DOHH2 (cell line): Measurements from ENCODE around the gene WDFY3.

Experiments
- EZH2phosphoT487 ChIP-seq: fragments of 200-600 bp; sonication (generic); IDR thresholded peaks from 2 replicates; pipeline ENCODE4 v1.6.1; 2017; ENCODE audit warnings: borderline replicate concordance, mild to moderate bottlenecking, antibody characterized with exemption, low read length, moderate library complexity, mixed read lengths
- TF ChIP-seq, protein P1 (sequence below): fragments of 200-600 bp; sonication (generic); IDR thresholded peaks from one replicate; pipeline ENCODE4 v1.5.1; 2014; ENCODE audit warnings: antibody characterized with exemption, mild to moderate bottlenecking, low read depth, low read length; ENCODE audit not compliant: poor library complexity, severe bottlenecking

GRCh38 chr4:84907145-84907544 is 59.3 kb downstream of the WDFY3 start:
- TF ChIP-seq, protein P1, sequence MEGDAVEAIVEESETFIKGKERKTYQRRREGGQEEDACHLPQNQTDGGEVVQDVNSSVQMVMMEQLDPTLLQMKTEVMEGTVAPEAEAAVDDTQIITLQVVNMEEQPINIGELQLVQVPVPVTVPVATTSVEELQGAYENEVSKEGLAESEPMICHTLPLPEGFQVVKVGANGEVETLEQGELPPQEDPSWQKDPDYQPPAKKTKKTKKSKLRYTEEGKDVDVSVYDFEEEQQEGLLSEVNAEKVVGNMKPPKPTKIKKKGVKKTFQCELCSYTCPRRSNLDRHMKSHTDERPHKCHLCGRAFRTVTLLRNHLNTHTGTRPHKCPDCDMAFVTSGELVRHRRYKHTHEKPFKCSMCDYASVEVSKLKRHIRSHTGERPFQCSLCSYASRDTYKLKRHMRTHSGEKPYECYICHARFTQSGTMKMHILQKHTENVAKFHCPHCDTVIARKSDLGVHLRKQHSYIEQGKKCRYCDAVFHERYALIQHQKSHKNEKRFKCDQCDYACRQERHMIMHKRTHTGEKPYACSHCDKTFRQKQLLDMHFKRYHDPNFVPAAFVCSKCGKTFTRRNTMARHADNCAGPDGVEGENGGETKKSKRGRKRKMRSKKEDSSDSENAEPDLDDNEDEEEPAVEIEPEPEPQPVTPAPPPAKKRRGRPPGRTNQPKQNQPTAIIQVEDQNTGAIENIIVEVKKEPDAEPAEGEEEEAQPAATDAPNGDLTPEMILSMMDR = no peak
- no peak for TF ChIP-seq EZH2phosphoT487
